Measurements from ENCODE around the gene MFSD11.
"Not testable (repeated sequence)": the region's sequence is repeated elsewhere in the genome, so short reads cannot be mapped to it uniquely, and the experiment has no call there.

Gene MFSD11

DNA sequence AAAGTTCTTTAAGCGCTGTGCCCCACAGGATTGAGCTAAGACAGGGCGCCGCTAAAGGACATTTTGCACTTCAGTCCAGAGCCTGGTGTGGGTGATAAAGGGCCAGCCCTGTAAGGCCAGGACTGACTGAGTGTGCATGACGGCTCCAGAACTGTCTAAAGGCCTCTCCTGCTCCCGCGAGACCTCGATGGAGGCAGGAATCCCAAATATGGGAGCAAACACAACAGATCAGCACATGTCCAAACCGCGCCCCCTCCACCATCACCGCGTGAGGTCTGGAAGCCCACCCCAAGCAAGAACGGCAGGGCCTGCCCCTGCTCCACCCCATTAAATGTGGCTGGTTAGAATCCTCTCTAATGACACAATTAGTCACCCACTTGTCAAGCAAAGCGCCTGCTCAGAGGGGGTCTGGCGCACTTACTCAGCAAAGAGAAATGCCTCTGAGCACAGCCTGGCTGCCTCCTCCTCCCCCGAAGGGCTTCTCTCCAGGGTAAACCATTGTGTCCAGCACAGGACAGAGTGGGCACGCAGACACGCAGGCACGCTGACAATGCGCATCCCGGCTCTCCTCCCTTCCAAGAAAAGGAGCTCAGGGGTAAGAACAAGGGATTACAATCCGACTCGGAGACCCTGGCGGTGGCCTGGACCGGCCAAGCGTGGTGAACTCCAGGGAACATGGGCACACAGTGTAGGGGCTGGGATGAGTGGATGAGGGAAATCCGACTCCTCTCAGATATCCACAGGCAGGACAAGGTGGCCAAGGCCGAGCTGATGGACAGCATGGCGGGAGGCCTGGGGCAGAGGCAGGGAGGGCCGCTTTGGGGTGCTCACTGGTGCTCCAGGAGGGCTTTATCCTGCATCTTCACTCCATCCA is 28.6 kb upstream of the MFSD11 start:
- DNase-seq (ENCODE audit: low read depth in 2 of 2) = no peak

DNA sequence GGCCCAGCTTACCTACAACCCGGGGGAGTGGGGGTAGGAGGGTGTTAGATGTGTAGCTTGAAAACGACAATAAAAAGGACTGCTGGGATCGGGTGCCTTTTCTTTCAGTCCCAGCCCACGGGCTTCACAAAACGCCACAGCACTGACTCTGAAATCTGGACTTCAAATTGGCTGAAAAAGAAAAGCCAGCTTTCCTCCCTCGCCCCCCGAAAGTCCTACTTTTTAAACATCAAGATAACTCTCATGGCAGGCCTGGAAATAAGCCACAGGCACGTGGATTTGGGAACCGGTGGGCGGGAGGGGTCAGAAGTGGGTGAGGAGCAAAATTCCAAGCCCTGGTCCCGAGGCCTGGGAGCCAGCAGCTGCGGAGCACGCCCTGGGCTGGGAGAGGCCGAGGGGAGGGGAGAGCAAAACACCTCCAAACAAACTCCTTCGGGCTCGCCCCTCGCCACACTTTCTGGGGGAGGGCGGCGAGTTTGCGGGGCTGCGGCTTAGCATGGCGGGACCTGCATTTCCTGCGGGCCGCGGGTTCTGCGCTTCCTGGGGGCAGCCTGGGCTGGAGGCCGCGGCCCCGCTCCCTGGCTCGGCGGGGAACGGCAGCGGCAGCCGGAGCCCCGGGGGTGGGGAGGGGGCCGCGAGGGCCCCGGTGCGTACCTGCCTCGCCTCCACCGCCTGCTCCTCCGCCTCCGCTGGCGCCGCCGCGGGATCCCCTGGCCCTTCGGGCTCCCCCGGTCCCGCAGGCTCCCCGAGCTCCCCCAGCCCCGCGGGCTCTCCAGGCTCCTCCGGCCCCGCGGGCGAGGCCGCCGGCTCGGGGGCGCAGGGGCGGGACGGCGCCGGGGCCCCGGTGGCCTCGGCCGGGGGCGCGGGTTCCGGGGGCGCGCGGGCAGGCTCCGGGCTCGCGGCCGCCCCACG is 27.7 kb upstream of the MFSD11 start:
- not testable (repeated sequence) for DNase-seq (ENCODE audit: low read depth in 2 of 2)

DNA sequence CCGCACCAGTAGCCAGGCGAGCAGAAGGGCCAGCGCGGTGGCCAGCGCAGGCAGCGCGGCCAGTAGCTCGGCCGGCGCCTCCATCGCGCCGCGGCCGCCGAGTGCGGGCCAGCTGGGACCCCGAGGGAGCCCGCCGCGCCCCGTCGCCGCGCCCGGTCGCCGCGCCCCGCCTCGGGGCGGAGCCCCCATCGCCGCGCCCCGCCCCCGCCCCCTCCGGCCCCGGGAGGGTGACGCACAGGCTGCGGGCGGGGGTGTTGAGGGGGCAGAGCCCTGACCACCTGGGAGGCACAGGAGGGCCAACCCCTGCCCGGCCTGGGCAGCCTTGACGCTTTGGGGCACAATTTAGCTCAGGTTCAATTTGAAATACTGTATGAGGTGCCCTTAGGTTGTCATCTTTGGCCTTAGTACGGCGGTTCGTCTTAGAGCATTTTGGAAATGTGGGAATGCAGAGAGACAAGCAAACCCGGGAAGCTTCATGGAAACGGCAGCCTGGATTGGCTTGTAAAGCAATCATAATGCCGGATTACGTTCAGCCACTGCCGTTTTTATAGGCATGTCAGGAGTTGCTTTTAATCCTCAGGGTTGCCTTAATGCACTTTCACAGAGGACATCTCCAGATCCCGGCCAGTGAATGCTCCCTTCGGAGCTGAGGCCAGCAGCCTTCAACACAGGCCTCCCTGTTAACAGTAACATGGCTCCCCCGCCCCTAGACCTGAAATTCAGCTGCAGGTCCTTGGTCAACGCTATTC is 26.9 kb upstream of the MFSD11 start, which contains the start of gene MXRA7:
TSS of gene MXRA7 (minus strand) at position 103 of the 749 bp plus-strand sequence. CDS start at position 84, 19 bp downstream.
- DNase-seq (ENCODE audit: low read depth in 2 of 2) = peak; percentile 54 to 60

DNA sequence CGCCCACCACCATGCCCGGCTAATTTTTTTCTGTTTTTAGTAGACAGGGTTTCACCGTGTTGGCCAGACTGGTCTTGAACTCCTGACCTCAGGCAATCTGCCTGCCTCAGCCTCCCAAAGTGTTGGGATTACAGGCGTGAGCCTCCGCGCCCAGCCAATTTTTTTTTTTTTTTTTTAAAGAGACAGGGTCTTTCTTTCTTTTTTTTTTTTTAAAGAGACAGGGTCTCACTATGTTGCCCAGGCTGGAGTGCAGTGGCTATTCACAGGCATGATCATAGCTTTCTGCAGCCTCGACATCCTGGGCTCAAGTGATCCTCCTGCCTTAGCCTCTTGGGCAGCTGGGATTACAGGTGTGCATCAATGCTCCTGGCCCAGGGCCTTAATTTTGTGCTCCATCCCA is 25.6 kb upstream of the MFSD11 start:
- DNase-seq (ENCODE audit: low read depth in 2 of 2) = not testable (repeated sequence)

DNA sequence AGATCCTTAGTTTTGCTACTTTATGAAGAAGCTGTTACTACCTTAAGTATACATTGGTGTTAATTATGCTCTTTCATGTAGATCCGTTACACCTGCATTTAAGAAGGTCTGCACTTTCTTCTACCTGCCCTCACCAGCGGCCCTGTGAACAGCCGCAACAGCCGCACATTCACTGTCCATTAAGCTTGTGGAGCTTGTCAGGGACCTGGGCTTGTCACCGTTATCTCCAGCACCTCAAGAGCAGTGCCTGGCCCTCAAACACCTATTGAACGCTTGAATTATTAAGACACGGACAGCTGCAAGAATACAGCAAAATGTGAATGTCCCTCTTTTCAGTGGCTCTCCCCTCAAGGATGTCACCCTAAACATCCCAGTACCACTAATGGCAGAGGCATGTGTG is 24.2 kb upstream of the MFSD11 start:
- DNase-seq (ENCODE audit: low read depth in 2 of 2) = no peak

DNA sequence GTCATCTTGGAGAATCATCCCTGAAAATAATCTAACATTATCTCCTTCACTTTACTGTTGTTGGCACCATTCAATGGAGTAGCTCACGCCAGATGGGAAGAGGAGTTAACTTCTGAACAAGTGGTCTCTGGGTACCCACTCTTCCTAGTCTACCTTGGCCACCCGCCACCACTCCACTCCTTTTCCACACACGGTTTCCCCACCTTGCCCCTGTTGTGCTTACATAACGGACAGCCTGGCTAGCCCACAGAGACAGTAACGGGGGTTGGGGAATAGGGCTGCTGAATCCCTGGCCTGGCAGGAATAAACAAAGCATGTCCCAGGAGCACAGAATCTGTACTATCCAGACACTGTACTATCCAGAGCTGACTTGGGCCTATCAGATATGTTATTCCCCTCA is 23.6 kb upstream of the MFSD11 start:
- DNase-seq (ENCODE audit: low read depth in 2 of 2) = no peak

DNA sequence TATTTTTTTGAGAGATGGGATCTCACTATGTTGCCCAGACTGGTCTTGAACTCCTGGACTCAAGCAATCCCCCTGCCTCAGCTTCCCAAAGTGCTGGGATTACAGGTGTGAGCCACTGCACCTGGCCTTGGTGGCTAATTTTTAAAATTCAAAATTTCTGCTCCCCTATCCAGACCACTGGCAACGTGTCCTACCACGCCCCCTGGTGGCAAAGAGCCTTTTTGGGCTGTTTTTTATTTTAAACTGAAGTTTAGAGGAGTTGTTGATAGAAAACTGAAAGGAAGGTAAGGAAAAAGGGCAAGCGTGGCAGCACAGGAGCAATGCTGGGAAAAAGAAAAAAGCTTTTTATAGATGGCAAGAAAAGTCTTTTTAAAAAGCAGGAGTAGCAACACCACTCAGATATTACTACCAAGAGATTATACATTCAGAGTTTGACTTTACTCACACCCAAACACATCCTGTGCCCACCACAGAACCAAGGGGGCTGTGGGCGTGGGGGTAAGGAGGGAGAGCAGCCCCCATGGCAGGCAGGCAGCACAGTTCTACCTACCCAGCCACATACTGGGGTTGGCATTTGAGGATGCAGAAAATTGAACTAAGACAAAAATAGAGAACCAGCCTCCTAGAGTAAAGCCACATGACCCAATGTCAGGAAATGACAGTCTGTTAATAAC is 23.0 kb upstream of the MFSD11 start:
- peak; percentile 67 to 69 for DNase-seq (ENCODE audit: low read depth in 2 of 2)

DNA sequence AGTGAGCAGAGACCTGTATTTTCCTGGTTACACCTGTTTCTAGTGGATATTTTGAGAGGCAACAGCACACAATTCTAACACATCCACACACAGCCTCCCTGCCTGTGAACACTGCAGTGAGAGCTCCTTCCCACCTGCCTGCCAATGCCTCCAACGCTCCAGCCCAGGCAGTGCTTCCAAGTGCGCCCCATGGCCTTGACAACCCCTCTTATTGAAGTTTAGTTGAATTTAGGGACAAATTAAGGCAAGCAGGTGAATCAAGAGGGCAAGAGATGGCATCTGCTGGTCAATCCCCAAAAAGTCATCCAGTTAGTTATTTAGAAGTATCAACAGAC is 22.5 kb upstream of the MFSD11 start:
- no peak for DNase-seq (ENCODE audit: low read depth in 2 of 2)

DNA sequence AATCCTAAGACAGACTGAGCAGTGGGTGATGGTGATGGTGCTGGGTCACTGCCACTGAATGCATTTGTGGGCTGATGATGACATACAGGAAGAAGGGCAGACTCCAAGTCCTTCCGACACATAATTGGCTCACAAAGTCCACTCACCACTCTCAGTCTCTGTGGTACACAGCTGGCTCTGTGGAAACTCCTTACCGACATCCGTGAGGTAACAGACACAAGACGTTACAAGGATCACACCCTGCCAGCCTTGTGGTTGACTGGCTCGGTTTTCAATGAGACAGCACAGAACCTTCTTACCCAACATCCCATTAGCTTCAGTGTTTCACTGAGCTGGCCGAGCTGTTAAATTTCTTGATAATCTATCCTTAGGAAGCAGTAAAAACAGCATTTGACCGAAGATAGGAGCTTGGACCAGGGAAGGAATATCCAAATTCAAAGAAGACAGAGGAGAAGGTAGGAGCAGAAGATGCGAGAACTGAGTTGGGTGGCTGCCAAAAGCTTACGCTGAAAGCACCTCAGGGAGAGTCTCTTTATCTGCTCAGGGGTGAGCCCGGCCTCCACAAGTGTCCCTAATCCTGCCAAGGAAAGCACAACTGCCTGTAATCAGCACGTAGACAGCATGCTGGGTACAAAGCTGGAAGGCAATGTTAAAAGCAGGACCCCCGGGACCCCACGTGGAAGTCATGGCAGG is 21.6 kb upstream of the MFSD11 start:
- peak; percentile 49 to 50 for DNase-seq (ENCODE audit: low read depth in 2 of 2)

DNA sequence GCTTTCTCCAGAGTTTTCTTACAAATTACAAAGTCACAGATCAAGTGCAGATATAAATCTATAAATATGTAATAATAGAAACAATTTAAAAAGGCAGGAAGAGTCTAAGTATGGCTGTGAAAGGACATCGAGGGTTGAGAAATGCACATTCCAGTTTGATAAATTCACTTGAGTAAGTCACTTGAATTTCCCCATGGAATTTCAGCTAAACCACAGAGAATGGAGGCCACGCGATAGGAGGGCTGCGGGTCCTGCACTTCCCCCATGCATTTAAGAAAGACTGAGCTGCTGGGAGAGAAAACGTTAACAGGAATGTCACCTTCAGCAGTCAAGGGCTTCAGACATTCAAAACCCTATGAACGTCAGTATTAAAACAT is 21.1 kb upstream of the MFSD11 start:
- no peak for DNase-seq (ENCODE audit: low read depth in 2 of 2)

DNA sequence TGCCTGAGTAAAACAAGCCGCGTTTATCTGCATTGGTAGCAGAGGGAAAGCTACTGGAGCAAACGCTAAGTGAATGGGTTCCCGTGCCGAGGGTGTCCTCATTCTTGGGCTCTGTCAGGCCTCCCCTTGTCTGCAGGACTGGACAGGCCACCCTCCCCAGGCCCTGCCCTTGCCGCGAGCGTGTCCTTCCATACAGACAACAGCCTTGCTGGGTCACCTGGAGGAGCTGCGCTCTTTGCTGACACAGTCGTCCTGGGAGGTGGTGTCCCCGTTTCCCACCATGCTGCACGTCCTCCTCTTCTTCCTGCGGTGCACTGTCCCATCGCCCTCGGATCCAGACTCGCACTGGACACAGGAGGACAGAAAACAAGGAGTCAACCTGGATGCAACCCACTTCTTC is 19.4 kb upstream of the MFSD11 start:
- DNase-seq (ENCODE audit: low read depth in 2 of 2) = no peak

DNA sequence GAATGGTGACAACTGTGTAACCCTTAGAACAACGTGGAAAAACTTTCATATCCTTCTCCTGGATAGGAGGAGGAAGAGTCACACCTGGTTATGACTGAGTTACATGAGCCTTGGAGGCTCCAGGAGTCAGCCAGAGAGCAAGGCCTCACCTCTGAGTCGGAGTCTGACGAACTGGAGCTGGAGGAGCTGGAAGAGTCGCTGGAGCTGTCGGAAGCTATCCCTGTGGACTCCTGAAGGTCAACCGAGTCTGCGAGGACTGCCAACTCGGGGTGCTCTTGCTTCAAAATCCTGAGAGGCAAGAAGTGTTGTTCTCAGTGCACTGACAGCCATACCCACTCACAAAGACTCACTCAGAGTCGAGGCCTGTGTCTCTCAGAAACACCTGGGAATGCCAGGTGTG is 17.7 kb upstream of the MFSD11 start:
- no peak for DNase-seq (ENCODE audit: low read depth in 2 of 2)

DNA sequence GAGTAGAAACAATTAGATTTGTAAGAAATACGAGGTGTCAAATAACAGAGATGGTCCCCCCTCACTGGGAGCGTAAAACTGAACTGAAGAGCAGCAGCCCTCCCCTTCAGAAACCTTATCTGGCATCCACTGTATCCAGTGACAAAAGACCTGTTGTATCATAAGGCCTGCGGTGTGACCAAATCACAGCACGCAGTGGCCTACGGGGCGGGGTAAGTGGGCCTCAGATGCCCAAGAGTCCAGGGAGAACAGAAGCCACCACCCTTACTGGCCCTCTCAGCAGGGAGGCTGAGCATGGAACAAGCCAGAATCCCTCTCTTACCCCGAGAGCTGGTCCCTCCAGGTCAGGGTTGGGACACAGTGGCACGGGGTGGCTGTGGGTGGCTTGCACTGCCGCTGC is 17.0 kb upstream of the MFSD11 start:
- DNase-seq (ENCODE audit: low read depth in 2 of 2) = no peak

DNA sequence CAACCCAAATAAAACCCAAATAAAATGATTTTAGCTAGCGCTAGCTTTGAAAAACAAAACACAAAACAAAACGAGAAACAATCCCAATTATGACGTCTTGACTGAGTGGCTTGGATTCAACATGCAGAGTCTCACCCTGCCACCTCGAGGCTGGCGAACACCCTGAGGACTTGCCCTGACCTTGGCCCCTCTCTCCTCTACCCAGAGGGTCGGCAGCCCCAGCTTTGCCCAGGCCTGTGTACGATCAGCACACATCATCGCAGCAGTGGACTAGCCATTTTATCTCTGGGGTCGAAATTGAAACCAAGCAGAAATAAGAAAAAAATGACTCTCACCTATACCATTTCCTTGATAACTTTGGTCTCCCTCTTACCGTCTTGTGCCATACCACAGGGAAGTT is 16.5 kb upstream of the MFSD11 start:
- DNase-seq (ENCODE audit: low read depth in 2 of 2) = no peak

DNA sequence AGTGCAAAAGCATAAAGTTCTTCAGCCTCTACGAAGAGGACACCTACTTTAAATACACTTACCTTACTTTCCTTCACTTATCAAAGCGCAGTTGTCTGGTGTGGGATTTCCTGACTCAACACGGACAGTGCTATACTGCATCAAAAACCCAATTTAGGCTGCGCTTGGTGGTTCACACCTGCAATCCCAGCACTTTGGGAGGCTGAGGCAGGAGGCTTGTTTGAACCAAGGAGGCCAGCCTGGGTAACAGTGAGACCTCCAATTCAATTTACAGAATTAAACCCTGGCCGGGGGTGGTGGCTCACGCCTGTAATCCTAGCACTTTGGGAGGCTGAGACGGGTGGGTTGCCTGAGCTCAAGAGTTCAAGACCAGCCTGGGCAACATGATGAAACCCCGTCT is 15.6 kb upstream of the MFSD11 start:
- no peak for DNase-seq (ENCODE audit: low read depth in 2 of 2)

DNA sequence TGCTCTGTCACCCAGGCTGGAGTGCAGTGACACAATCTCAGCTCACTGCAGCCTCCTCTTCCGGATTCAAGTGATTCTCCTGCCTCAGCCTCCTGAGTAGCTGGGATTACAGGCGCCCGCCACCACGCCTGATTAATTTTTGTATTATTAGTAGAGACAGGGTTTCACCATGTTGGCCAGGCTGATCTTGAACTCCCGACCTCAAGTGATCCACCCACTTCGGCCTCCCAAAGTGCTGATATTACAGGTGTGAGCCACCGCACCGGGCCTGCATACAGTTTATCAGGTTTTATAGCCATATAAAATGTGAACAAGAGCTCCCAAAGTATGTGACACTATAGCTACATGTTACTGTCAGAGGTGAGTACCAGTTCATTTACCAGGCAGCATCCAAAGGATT is 14.9 kb upstream of the MFSD11 start:
- not testable (repeated sequence) for DNase-seq (ENCODE audit: low read depth in 2 of 2)

DNA sequence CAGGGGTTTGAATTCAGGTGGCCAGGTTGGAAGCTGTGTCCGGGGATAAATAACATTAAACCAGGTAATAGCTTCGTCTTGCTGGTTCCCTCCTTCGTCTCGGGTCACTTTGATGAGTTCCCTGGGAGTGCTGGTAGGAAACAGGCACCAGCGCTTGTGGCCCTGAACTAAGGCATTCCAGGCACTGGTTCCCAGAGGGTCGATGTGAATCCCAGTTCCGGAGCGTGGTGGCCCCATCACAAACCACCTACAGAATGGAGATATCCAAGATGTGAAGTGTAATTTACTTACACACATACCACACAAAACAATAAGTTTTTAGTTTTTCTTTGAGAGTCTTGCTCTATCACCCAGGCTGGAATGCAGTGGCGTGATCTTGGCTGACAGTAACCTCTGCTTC is 14.1 kb upstream of the MFSD11 start:
- DNase-seq (ENCODE audit: low read depth in 2 of 2) = no peak

DNA sequence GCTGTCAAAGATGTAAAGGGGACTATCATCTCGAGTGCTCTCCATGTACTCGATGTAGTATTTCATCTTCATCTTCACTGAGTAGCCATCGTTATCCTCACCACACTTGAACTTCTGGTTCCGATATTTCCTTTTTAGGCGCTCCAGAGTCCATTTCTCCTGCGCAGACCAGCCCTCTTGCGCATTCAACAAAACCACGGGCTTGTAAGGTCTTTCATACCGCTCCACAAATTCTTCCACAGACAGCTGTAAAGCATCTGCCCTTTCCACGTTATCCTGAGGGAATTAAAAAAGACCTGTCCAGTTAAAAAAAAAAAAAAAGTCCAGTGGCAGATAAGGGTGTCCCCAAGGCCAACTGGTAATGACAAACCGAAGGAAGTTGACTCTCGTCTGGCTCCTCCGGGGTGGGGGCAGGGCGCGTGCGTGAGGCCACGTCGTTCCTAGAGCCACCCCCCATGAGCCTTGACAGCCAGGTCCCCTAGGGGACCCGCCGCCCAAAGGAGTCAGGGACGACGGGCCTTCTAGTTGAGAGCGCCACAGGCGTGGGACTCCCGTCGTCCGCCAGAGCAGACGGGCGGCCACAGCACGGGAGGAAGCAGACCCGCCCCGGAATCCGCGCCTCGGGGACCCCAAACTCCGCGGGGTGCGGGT is 12.2 kb upstream of the MFSD11 start:
- DNase-seq (ENCODE audit: low read depth in 2 of 2) = peak; percentile 55 to 69

DNA sequence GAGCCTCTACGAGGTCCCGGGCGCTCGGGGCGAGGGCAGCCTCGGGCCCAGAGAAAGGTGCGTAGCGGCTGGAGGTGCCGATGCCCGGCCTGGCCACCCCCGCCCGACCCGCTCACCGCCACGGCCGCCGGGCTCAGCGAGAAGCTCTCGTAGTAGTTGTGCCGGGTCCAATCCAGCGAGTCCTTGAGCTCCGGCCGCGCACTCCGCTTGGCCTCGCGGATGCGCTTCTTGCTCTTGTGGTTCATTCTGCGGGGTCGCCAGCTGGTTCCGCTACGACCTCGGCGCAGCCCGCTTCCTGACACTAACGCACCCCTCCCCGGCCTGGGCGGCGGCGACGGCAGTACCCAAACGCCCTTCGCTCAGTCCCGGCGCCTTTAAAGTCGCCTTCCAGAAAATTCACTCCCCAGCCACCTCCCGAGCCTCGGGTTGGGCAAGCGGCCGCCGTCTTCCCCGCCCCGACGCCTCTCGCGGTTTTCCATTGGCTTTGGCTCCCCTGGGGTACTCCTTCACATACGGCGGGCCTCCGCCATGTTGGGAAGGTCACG is 11.6 kb upstream of the MFSD11 start, which contains the start of gene JMJD6:
TSS of gene JMJD6 (minus strand) at position 376 of the 545 bp plus-strand sequence. CDS start at position 245, 131 bp downstream.
- peak; percentile 88 to 90 for DNase-seq (ENCODE audit: low read depth in 2 of 2)
